ENCODE measurements around the gene MYO3A.

MYO3A gene

DNA sequence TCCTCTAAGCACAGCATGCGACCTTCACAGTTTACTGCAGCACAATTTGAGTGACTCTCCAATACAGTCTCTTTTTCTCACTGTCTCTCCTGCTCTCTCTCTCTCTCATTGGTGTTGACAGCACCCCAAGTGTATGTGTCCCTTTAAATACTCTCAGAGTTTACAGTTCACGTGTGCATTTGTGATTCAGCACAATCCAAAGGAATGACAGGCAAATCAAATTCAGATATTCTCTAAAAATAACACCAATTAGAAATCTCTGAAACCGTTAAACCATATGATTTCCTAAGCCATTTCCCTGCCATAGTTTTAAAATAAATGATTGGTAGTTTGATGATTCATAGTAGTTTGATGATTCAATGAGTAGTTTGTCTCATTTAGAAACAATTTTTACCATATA lies 178.5 kb downstream of the MYO3A start:
- TF ChIP-seq, protein P1, sequence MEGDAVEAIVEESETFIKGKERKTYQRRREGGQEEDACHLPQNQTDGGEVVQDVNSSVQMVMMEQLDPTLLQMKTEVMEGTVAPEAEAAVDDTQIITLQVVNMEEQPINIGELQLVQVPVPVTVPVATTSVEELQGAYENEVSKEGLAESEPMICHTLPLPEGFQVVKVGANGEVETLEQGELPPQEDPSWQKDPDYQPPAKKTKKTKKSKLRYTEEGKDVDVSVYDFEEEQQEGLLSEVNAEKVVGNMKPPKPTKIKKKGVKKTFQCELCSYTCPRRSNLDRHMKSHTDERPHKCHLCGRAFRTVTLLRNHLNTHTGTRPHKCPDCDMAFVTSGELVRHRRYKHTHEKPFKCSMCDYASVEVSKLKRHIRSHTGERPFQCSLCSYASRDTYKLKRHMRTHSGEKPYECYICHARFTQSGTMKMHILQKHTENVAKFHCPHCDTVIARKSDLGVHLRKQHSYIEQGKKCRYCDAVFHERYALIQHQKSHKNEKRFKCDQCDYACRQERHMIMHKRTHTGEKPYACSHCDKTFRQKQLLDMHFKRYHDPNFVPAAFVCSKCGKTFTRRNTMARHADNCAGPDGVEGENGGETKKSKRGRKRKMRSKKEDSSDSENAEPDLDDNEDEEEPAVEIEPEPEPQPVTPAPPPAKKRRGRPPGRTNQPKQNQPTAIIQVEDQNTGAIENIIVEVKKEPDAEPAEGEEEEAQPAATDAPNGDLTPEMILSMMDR (IDR thresholded peaks at IDR 0.05; ENCODE audit: borderline replicate concordance, insufficient read depth, low read depth, low read length) = no peak
- no peak overlapping the region for H3K4me3 ChIP-seq (ENCODE audit: low read depth, low read length)

DNA sequence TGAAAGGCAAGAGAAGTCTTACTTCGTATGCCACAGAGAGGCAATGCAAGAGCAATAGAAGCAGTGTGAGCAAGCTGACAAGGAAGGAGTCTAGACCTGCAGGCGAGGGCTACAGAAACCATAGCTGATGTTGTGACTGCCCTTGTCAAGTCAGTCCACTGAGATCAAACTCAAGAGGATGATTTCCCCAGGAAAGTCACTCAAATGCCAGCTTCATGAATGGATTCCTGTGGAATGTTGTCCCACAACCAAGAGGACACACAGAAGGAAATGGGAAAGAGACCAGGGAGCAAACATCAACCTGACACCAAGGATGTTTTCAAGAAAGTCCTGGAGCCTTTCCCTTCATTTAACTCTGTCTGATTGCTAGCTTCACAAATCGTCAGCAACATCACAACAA lies 204.6 kb downstream of the MYO3A start:
- TF ChIP-seq, protein P1 (IDR thresholded peaks at IDR 0.05; ENCODE audit: borderline replicate concordance, insufficient read depth, low read depth, low read length) = no peak
- H3K4me3 ChIP-seq (ENCODE audit: low read depth, low read length) = no peak overlapping the region

DNA sequence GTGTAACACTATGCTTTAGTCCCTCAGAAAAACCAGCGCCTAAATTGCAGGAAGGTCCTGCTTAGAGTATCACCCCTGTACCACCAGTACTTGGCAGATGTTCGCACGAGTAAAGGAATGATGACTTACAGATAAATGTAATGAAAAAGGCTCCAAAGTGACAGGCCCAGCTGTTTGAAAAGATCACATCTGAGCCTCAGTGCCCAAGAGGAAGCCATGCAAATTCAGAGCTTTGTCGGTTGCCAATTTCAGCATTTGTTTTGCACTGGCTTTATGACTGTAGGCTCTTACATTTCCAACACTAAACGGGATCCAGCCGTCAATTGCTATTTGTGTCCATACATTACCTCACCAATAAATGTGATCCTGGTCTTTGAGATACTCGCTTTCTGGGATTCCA lies 222.0 kb downstream of the MYO3A start:
- no peak overlapping the region for H3K4me3 ChIP-seq (ENCODE audit: low read depth, low read length)
- TF ChIP-seq, protein P1 (IDR thresholded peaks at IDR 0.05; ENCODE audit: borderline replicate concordance, insufficient read depth, low read depth, low read length) = no peak

DNA sequence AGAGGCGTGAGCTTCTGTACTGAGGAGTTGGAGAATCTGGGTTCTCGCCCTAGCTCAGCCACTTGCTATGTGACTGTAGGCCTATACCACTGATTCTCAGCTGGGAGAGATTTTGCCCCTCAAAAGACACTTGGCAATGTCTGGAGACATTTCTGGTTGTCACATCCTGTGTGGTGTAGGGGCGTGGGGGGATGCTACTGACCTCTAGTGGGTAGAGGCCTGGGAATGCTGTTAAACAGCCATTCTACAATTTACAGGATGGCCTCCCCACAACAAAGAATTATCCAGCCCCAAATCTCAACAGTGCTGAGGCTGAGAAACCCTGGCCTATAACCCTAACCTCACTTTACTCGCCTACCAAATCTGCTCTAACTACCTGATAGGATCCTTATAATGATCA lies 223.7 kb downstream of the MYO3A start:
- H3K4me3 ChIP-seq (ENCODE audit: low read depth, low read length) = no peak overlapping the region
- TF ChIP-seq, protein P1 (IDR thresholded peaks at IDR 0.05; ENCODE audit: borderline replicate concordance, insufficient read depth, low read depth, low read length) = peak; percentile 14; the same call in 1 of the 2 replicates

DNA sequence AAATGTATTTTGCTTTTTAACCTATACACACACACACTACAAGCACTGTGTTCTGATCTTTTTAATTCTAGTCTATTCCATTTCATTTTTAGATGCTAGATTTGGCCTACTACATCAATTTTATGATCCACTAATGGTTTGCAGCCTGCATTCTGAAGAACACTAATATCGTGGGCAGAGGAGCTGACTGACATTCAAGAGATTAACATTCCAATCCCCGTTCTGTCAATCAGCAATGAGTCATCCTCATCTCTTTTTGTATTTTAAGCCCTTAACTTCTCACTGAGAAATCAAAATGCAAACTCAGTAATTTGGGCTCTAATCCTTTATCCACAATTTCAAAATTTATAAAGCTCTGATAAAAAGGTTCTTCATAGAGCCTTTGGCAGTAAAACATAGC lies 235.4 kb downstream of the MYO3A start:
- TF ChIP-seq, protein P1 (IDR thresholded peaks at IDR 0.05; ENCODE audit: borderline replicate concordance, insufficient read depth, low read depth, low read length) = no peak
- H3K4me3 ChIP-seq (ENCODE audit: low read depth, low read length) = no peak overlapping the region

DNA sequence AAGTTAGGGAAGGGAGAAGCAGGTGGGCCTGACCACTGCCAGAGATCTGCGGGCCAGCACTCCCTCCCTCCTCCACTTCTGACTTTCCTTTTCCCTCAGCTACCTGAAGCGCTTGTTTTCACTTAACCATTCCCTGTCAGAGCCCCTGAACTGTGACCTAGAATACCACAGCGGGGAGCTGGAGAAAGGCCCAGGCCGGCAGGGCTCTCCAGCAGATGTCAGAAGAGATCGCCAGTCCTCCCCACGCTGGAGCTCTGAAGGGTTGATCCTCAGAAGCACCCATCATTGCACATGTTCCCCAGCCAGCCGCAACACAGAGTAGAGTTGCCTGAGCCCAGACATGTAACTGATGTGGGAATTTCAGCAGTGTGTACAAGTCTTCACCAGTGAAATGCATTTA lies 238.1 kb downstream of the MYO3A start:
- TF ChIP-seq, protein P1 (IDR thresholded peaks at IDR 0.05; ENCODE audit: borderline replicate concordance, insufficient read depth, low read depth, low read length) = no peak
- no peak overlapping the region for H3K4me3 ChIP-seq (ENCODE audit: low read depth, low read length)

DNA sequence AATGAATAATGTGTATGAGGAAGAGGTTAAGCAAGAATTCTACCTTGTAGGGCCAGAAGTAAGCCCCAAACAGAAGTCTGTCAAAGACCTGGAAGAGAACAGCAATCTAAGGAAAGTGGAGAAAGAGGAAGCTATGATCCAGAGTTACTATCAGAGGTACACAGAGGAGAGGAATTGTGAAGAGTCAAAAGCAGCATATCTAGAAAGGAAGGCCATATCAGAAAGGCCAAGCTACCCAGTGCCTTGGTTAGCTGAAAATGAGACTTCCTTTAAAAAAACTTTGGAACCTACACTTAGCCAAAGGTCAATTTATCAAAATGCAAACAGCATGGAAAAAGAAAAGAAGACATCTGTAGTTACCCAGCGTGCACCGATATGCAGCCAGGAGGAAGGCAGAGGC lies 239.8 kb downstream of the MYO3A start:
- TF ChIP-seq, protein P1 (IDR thresholded peaks at IDR 0.05; ENCODE audit: borderline replicate concordance, insufficient read depth, low read depth, low read length) = no peak
- H3K4me3 ChIP-seq (ENCODE audit: low read depth, low read length) = no peak overlapping the region
